HCT116 (cell line): ENCODE data around the gene WDR72. TPM values are rescaled to one million over a fixed set of nuclear protein-coding genes. Genes with fewer than 3 reads are reported as not detected.

Experiments used
- ATAC-seq: fragments of 200-7000 bp; cut with Tn5 transposase; 2 replicates; pipeline ENCODE4 v1.9.1; 2020; ENCODE audit warnings: mild to moderate bottlenecking, moderate library complexity
- BruUV-seq: library from RNA; stranded (reverse); fragments of 400-500 nt; replicated peaks from 2 replicates; lab custom pipeline; 2021; lab: Mats Ljungman, UMichigan
- CTCF ChIA-PET: fragments of 300-600 bp; sonication (Branson Sonifier 250); formaldehyde crosslinking; loops from one replicate; lab custom pipeline; 2021; ENCODE audit warnings: antibody characterized with exemption; lab: Charles Lee
- POLR2A ChIA-PET: fragments of 300-600, 350-600 bp; sonication (Branson Sonifier 250); formaldehyde crosslinking; loops from one replicate; lab custom pipeline; 2021; ENCODE audit warnings: antibody characterized with exemption; lab: Charles Lee
- RAD21 ChIA-PET, 2 experiments: fragments of 300-600 bp; sonication (Branson Sonifier 250); formaldehyde crosslinking; loops; one replicate each; lab custom pipeline; 2023; ENCODE audit warnings: low total read pairs in 2 of 2; ENCODE audit not compliant: uncharacterized antibody in 2 of 2, unreplicated experiment in 2 of 2, low non-redundant PET in 1 of 2; lab: Charles Lee
- DNase-seq: peaks from one replicate; pipeline ENCODE4 v3.0.0-alpha.2; 2010; ENCODE audit warnings: low read depth, low spot score
- H2AFZ ChIP-seq: fragments of 200-600 bp; shearing (Covaris generic), sonication (generic); 2 replicates; pipeline ENCODE4 v1.6.1; 2017; ENCODE audit warnings: low read depth, mixed run types, mixed read lengths, antibody characterized with exemption, low read length; ENCODE audit not compliant: poor library complexity, severe bottlenecking
- H3K27ac ChIP-seq: 2 replicates; pipeline ENCODE4 v1.5.1; 2012; ENCODE audit warnings: low read depth, low read length
- H3K27me3 ChIP-seq: fragments of 200-600 bp; sonication (generic); 2 replicates; pipeline ENCODE4 v1.6.1; 2016; ENCODE audit warnings: mixed run types, low read length, mixed read lengths; ENCODE audit not compliant: insufficient read depth
- H3K36me3 ChIP-seq, 2 experiments: fragments of 200-500 bp in 1 of 2; fragments of 200-600 bp in 1 of 2; sonication (Bioruptor generic) in 1 of 2; sonication (generic) in 1 of 2; 2 replicates each; pipeline versions ENCODE4 v1.5.1 to v1.6.1; 2014 to 2016; ENCODE audit warnings: low read length in 2 of 2, inconsistent platforms in 1 of 2, mixed read lengths in 1 of 2, mixed run types in 1 of 2; ENCODE audit not compliant: insufficient read depth in 2 of 2, control insufficient read depth in 1 of 2
- H3K4me1 ChIP-seq, 2 experiments: fragments of 200-600 bp in 1 of 2; sonication (generic) in 1 of 2; 2 replicates each; pipeline versions ENCODE4 v1.5.1 to v1.6.1; 2012 to 2017; ENCODE audit warnings: low read length in 2 of 2, inconsistent platforms in 1 of 2, mild to moderate bottlenecking in 1 of 2, mixed read lengths in 1 of 2, mixed run types in 1 of 2, moderate library complexity in 1 of 2; ENCODE audit not compliant: insufficient read depth in 2 of 2, control insufficient read depth in 1 of 2
- H3K4me2 ChIP-seq: fragments of 200-600 bp; sonication (generic); 2 replicates; pipeline ENCODE4 v1.6.1; 2017; ENCODE audit warnings: mixed run types, low read length, mixed read lengths
- H3K4me3 ChIP-seq, 2 experiments: fragments of 200-600 bp in 1 of 2; sonication (generic) in 1 of 2; replicated peaks in 1 of 2; 2 replicates each; pipeline ENCODE4 v1.5.1; 2011 to 2016; ENCODE audit warnings: low read length in 2 of 2, control low read depth in 1 of 2, low read depth in 1 of 2, mild to moderate bottlenecking in 1 of 2, mixed read lengths in 1 of 2, mixed run types in 1 of 2
- H3K79me2 ChIP-seq: fragments of 200-600 bp; sonication (generic); 2 replicates; pipeline ENCODE4 v1.6.1; 2017; ENCODE audit warnings: mild to moderate bottlenecking, mixed run types, low read length, moderate library complexity, mixed read lengths; ENCODE audit not compliant: insufficient read depth
- H3K9ac ChIP-seq: fragments of 200-600 bp; sonication (generic); 2 replicates; pipeline ENCODE4 v1.6.1; 2016; ENCODE audit warnings: low read length, mixed read lengths
- H3K9me2 ChIP-seq: fragments of 200-600 bp; sonication (generic), shearing (Covaris generic); 2 replicates; pipeline ENCODE4 v1.6.1; 2017; ENCODE audit warnings: mixed run types, mild to moderate bottlenecking, moderate library complexity; ENCODE audit not compliant: insufficient read depth
- H3K9me3 ChIP-seq, 2 experiments: fragments of 200-500 bp in 1 of 2; fragments of 200-600 bp in 1 of 2; sonication (Bioruptor generic) in 1 of 2; sonication (generic) in 1 of 2; 2 replicates each; pipeline ENCODE4 v1.6.1; 2014 to 2017; ENCODE audit warnings: low read length in 2 of 2, mixed read lengths in 2 of 2, inconsistent platforms in 1 of 2, low read depth in 1 of 2, mild to moderate bottlenecking in 1 of 2, mixed run types in 1 of 2, moderate library complexity in 1 of 2; ENCODE audit not compliant: control insufficient read depth in 1 of 2, insufficient read depth in 1 of 2
- H4K20me1 ChIP-seq: fragments of 200-600 bp; sonication (generic), shearing (Covaris generic); 2 replicates; pipeline ENCODE4 v1.6.1; 2017; ENCODE audit warnings: mixed run types, mild to moderate bottlenecking, moderate library complexity; ENCODE audit not compliant: insufficient read depth
- ATF3 ChIP-seq: IDR thresholded peaks from 2 replicates; pipeline ENCODE4 v1.6.1; 2012
- JUND ChIP-seq: IDR thresholded peaks from 2 replicates; pipeline ENCODE4 v1.6.1; 2012
- POLR2AphosphoS5 ChIP-seq: IDR thresholded peaks from 2 replicates; pipeline ENCODE4 v1.6.1; 2011; ENCODE audit warnings: mild to moderate bottlenecking, low read depth, low read length, moderate library complexity
- SIN3A ChIP-seq: IDR thresholded peaks from 2 replicates; pipeline ENCODE4 v1.6.1; 2012; ENCODE audit warnings: low read depth
- intact Hi-C: fragments of 100-400 bp; cut with micrococcal nuclease; formaldehyde crosslinking; loops from 2 replicates; pipeline ENCODE4 v1.10.0; 2022
- total RNA-seq: library from RNA; stranded (reverse); gene quantifications from one replicate; pipeline ENCODE4 v1.2.1, GENCODE V29; 2021; ENCODE audit not compliant: unreplicated experiment

Gene WDR72
- total RNA-seq, 1 experiment from 2014 or later, result 5.8 TPM

DNA sequence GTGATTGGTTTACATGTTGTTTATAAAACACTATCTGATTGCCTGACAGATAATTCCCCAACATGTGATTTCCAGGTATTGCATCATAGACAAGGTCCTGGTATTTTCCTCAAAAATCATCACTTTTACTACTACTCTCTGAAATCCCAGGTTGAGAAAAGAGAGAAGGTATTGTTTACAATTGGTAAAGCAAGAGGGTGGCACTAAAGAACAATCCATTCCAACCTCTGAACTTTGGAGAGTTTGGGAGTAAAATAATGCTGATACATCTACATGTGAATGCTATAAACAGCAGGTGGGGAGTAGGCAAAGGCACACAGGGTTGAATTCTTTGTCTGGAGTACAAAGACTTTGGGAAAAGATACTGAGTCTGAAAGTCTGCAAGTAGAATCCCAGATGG is 134.2 kb downstream of the WDR72 start:
- H3K27me3 ChIP-seq, result no peaks in the 10 kb centered on the region
- H3K9me3 ChIP-seq, result no peaks in the 10 kb centered on the region
- H3K36me3 ChIP-seq, result no peaks in the 10 kb centered on the region
- H3K4me3 ChIP-seq, result no peak overlapping the region
- H2AFZ ChIP-seq, result no peak overlapping the region
- CTCF ChIA-PET, result no interaction called here
- no peak overlapping the region for H3K4me2 ChIP-seq
- no peaks in the 10 kb centered on the region for H3K4me1 ChIP-seq
- no peaks in the 10 kb centered on the region for H4K20me1 ChIP-seq
- no peak for DNase-seq
- no peaks in the 10 kb centered on the region for H3K79me2 ChIP-seq
- intact Hi-C loops, result no loop called here
- TF ChIP-seq JUND (no peak), ATF3 (no peak)
- TF ChIP-seq, all 23 proteins: peak for 0
- no peak overlapping the region for H3K9ac ChIP-seq
- no peaks in the 10 kb centered on the region for H3K9me2 ChIP-seq
- no peak overlapping the region for H3K27ac ChIP-seq
- ATAC-seq, result no peak
- POLR2A ChIA-PET, result no interaction called here
- RAD21 ChIA-PET, result no interaction called here
- no TSS peak for BruUV-seq

- intact Hi-C loops, result no loop called here
Observed at GRCh38 chr15:53618461-53618860, 141.0 kb downstream of the WDR72 start.

More at GRCh38 chr15:53618461-53618860, 141.0 kb downstream of the WDR72 start:
- Histone ChIP-seq H3K79me2 (no peaks in the 10 kb centered on the region), H4K20me1 (no peaks in the 10 kb centered on the region), H3K36me3 (no peaks in the 10 kb centered on the region), H3K9me3 (no peaks in the 10 kb centered on the region; a peak in 1 of 4 replicates), H3K4me2 (no peak overlapping the region), H2AFZ (no peak overlapping the region), H3K4me3 (no peak overlapping the region), H3K9ac (no peak overlapping the region), H3K9me2 (no peaks in the 10 kb centered on the region), H3K27me3 (no peaks in the 10 kb centered on the region), H3K27ac (no peak overlapping the region), H3K4me1 (no peaks in the 10 kb centered on the region)
- TF ChIP-seq POLR2AphosphoS5, result no peak
- no peak for TF ChIP-seq SIN3A
- ATAC-seq (no peak), DNase-seq (no peak)
- CTCF ChIA-PET, result no interaction called here
- BruUV-seq, result no TSS peak
- RAD21 ChIA-PET, result no interaction called here
- POLR2A ChIA-PET, result no interaction called here
